Measurements from ENCODE around the gene FGF3. TPM values are rescaled to one million over a fixed set of nuclear protein-coding genes. Genes with fewer than 3 reads are reported as not detected.

FGF3 gene
- polyA plus RNA-seq, 1 of the 3 experiments (the other 2 are of a cell fraction), result not detected

DNA sequence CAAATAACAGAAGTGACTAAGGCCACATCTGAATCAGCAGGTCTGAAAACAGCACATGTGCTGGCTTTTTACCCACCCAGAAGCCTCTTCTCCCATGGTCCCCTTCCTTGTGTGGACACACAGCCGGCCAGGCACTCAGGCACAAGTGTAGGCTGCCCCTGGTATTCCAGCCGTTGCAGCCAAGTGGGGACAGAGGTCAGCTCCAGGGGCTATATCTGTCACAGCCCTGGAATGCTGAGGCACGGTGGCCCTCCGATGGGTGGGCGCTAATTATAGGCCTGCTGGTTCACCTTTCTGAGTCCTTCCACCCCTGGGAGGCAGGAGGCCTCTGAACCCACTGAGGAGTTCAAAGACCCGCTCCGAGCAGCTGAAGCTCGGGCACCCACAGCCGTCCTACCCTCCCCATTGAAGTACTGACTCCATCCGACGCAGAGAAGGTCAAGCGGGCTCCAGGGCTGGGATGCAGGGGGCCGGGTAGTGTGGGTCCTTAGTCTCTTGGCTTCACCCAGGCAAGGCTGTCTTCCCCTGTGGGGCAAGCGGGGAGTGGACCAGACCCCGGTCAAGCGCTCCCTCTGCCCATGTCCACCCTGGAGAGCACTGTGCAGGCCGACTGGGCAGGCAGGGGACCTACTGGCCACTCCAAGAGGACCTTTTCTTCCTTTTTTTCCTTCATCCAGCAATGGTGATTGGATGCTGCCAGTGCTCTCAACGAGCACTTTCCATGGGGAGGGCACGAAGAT is 14.3 kb downstream of the FGF3 start:
- WGBS (ENCODE audit: low lambda C conversion rate), result 18% methylated on average over 3 of the region's 19 CpGs
- no peak overlapping the region for H3K4me3 ChIP-seq (ENCODE audit: low read depth in 2 of 2, low read length in 1 of 2)
- peaks cover 0 to 8% of the 10 kb centered on the region in 2 experiments; a peak in 1 of 4 replicates for H3K4me1 ChIP-seq (ENCODE audit: control insufficient read depth in 1 of 2, insufficient read depth in 2 of 2, low read depth in 1 of 2, low read length in 1 of 2)
- no peak overlapping the region for H3K4me2 ChIP-seq
- no peaks in the 10 kb centered on the region for H3K27me3 ChIP-seq (ENCODE audit: insufficient read depth)
- ChIA-PET CTCF (interaction anchor here (1.1 kb wide), 1 partner anchor 113 kb away, joined by 4 read pairs; no protein-coding TSS in a partner anchor), POLR2A (no interaction called here)
- TF ChIP-seq JUND (IDR thresholded peaks at IDR 0.05) (no peak), ELF1 (IDR thresholded peaks at IDR 0.05) (no peak), IRF3 (IDR thresholded peaks at IDR 0.05; ENCODE audit: low read depth, low read length) (no peak), PBX3 (IDR thresholded peaks at IDR 0.05) (no peak), REST (IDR thresholded peaks at IDR 0.05; ENCODE audit: low read depth, low read length) (no peak), RAD21 (IDR thresholded peaks at IDR 0.05; ENCODE audit: low read length) (no peak), TAF1 (IDR thresholded peaks at IDR 0.05; ENCODE audit: borderline replicate concordance, low read depth, low read length) (no peak), TCF12 (IDR thresholded peaks at IDR 0.05) (no peak), CHD2 (IDR thresholded peaks at IDR 0.05; ENCODE audit: low read length, partially characterized antibody) (no peak), RCOR1 (IDR thresholded peaks at IDR 0.05; ENCODE audit: low read length) (no peak), GATA2 (CRISPR knock-in tag; IDR thresholded peaks at IDR 0.05) (no peak), FOSL2 (IDR thresholded peaks at IDR 0.05; ENCODE audit: borderline replicate concordance, low read depth) (no peak), CTCF (IDR thresholded peaks at IDR 0.05) (no peak), YY1 (IDR thresholded peaks at IDR 0.05; ENCODE audit: low read depth) (no peak), SMC3 (IDR thresholded peaks at IDR 0.05; ENCODE audit: low read depth, low read length) (no peak), MEF2A (IDR thresholded peaks at IDR 0.05; ENCODE audit: borderline replicate concordance, low read depth) (no peak), TEAD4 (IDR thresholded peaks at IDR 0.05; ENCODE audit: borderline replicate concordance, insufficient read depth) (no peak), SIN3A (IDR thresholded peaks at IDR 0.05; ENCODE audit: borderline replicate concordance, low read depth, low read length) (no peak)
- no peaks in the 10 kb centered on the region for H3K9me2 ChIP-seq
- H3K36me3 ChIP-seq (replicated peaks in 1 of 2; ENCODE audit: control insufficient read depth in 1 of 2, insufficient read depth in 2 of 2, low read length in 1 of 2), result no peaks in the 10 kb centered on the region
- no peak overlapping the region for H3K9ac ChIP-seq
- H3K9me3 ChIP-seq, result no peaks in the 10 kb centered on the region
- no peaks in the 10 kb centered on the region for H3K79me2 ChIP-seq (ENCODE audit: insufficient read depth)
- no peaks in the 10 kb centered on the region for H3F3A ChIP-seq (replicated peaks; ENCODE audit: insufficient read depth)
- H4K20me1 ChIP-seq (ENCODE audit: insufficient read depth), result no peaks in the 10 kb centered on the region
- no peak overlapping the region for H3K27ac ChIP-seq (ENCODE audit: low read depth in 2 of 2, low read length in 1 of 2)
- no peak overlapping the region for H2AFZ ChIP-seq (ENCODE audit: low read depth)
- DNase-seq, result no peak
